GM19099 (cell line): ENCODE results near the gene CDK13.
A peak's percentile ranks its signal among the peaks of the same experiment; 100 is the strongest.

Experiments used
- POLR2A ChIP-seq: IDR thresholded peaks from 3 replicates; pipeline ENCODE4 v1.6.1; 2011; ENCODE audit warnings: low read depth; ENCODE audit not compliant: insufficient read length; ENCODE audit errors: extremely low read depth

The CDK13 gene

GRCh38 chr7:39937366-39938153, 12.5 kb upstream of the CDK13 start:
- no peak for TF ChIP-seq POLR2A

- TF ChIP-seq POLR2A: no peak
These were observed 7.2 kb upstream of the CDK13 start for GRCh38 chr7:39942883-39943282.

- no peak for TF ChIP-seq POLR2A
These were observed 3.4 kb upstream of the CDK13 start for GRCh38 chr7:39946693-39947092.

- no peak for TF ChIP-seq POLR2A
These were observed 1.6 kb upstream of the CDK13 start for GRCh38 chr7:39948375-39948955.

GRCh38 chr7:39948956-39949928, 814 bp upstream of the CDK13 start:
- TF ChIP-seq POLR2A: peak; percentile 95

GRCh38 chr7:39950473-39951225, 593 bp downstream of the CDK13 start:
- TF ChIP-seq POLR2A: no peak

GRCh38 chr7:39951226-39952194, 1.5 kb downstream of the CDK13 start:
- peak; percentile 32 for TF ChIP-seq POLR2A

- TF ChIP-seq POLR2A: no peak
These were observed 2.3 kb downstream of the CDK13 start for GRCh38 chr7:39952374-39952773.

GRCh38 chr7:39952803-39953202, 2.7 kb downstream of the CDK13 start:
- no peak for TF ChIP-seq POLR2A

GRCh38 chr7:39954694-39955093, 4.6 kb downstream of the CDK13 start:
- TF ChIP-seq POLR2A: no peak

- no peak for TF ChIP-seq POLR2A
These were observed 8.0 kb downstream of the CDK13 start for GRCh38 chr7:39958038-39958437.

- TF ChIP-seq POLR2A: no peak
These were observed 17.5 kb downstream of the CDK13 start for GRCh38 chr7:39967406-39968161.

GRCh38 chr7:39969431-39969830, 19.4 kb downstream of the CDK13 start:
- TF ChIP-seq POLR2A: no peak
